ENCODE measurements around the gene IL1RN. TPM values are rescaled to one million over a fixed set of nuclear protein-coding genes. Genes with fewer than 3 reads are reported as not detected.
A peak's percentile ranks its signal among the peaks of the same experiment; 100 is the strongest.

The IL1RN gene
- total and polyA plus RNA-seq, 2 of the 13 experiments (the other 11 are each of a cell fraction or from before 2014, with no cell fraction given), result 21.2 to 101 TPM

DNA sequence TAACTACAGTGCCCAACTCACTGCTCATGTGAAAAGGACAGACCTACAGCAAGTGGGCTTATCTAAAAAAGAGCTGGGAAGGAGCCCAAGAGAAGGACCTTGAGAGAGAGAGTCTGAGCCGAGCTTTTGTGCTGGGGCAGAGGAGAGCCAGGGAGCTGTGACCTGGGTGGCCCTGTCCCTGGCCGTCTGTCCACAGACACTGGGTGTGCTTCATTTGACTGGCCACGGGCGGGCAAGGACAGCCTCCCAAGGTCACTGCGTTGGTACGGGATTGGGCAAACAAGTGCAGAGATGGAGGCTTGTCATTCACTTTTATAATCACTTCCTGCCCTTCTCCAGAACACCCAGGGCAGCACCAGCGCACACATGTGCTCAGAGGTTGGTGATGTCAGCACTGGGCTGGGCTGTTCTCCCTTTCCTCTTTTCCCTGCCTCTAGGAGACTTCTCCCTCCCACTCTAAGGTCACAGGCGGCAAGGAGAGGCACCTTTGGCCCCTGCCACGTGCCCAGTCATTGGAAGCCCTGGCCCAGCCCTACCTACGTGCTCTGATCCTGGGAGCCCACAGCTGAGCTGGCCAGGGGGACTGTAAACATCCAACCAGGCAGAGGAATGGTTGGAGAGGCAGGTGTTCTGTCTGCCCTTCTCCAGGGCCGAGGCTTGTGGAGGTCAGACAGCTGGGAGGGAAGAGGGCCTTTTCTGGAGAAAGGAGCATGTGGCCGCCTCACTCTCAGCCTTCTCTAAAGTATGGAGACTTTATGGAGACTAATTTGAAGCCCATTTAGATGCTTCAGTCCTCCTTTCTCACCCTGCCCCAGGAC, 39.9 kb downstream of the IL1RN start (continued):
- no peak for TF ChIP-seq HNRNPLL (IDR thresholded peaks at IDR 0.05; ENCODE audit: low read depth, low read length, poor library complexity, severe bottlenecking)
- TF ChIP-seq HOXA7 (CRISPR knock-in tag; IDR thresholded peaks at IDR 0.05), result peak; percentile 65; the same call in 1 of the 2 replicates
- peak; percentile 94; the same call in 1 of the 3 replicates for TF ChIP-seq MXI1 (IDR thresholded peaks at IDR 0.05; ENCODE audit: borderline replicate concordance, low read depth, low read length)
- TF ChIP-seq, protein P1, sequence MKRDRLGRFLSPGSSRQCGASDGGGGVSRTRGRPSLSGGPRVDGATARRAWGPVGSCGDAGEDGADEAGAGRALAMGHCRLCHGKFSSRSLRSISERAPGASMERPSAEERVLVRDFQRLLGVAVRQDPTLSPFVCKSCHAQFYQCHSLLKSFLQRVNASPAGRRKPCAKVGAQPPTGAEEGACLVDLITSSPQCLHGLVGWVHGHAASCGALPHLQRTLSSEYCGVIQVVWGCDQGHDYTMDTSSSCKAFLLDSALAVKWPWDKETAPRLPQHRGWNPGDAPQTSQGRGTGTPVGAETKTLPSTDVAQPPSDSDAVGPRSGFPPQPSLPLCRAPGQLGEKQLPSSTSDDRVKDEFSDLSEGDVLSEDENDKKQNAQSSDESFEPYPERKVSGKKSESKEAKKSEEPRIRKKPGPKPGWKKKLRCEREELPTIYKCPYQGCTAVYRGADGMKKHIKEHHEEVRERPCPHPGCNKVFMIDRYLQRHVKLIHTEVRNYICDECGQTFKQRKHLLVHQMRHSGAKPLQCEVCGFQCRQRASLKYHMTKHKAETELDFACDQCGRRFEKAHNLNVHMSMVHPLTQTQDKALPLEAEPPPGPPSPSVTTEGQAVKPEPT (CRISPR knock-in tag; IDR thresholded peaks at IDR 0.05; ENCODE audit: low read depth), result no peak; the same call in none of the 2 replicates
- TF ChIP-seq NONO (IDR thresholded peaks at IDR 0.05), result no peak
- peak; percentile 99 for TF ChIP-seq NONO (CRISPR knock-in tag; conservative IDR thresholded peaks at IDR 0.05)
- TF ChIP-seq ZNF616 (CRISPR knock-in tag; IDR thresholded peaks at IDR 0.05; ENCODE audit: low read depth), result peak; percentile 78; the same call in 1 of the 2 replicates
- TF ChIP-seq, protein P2, sequence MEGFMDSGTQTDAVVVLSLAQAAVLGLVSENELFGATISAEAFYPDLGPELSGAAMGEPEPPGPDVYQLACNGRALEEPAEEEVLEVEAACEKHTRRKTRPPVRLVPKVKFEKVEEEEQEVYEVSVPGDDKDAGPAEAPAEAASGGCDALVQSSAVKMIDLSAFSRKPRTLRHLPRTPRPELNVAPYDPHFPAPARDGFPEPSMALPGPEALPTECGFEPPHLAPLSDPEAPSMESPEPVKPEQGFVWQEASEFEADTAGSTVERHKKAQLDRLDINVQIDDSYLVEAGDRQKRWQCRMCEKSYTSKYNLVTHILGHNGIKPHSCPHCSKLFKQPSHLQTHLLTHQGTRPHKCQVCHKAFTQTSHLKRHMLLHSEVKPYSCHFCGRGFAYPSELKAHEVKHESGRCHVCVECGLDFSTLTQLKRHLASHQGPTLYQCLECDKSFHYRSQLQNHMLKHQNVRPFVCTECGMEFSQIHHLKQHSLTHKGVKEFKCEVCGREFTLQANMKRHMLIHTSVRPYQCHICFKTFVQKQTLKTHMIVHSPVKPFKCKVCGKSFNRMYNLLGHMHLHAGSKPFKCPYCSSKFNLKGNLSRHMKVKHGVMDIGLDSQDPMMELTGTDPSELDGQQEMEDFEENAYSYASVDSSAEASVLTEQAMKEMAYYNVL (CRISPR knock-in tag; IDR thresholded peaks at IDR 0.05; ENCODE audit: borderline replicate concordance), result peak; percentile 95
- no peak for TF ChIP-seq FOXP1 (IDR thresholded peaks at IDR 0.05)
- TF ChIP-seq FOXP1 (CRISPR knock-in tag; IDR thresholded peaks at IDR 0.05), result peak; percentile 91
- TF ChIP-seq IKZF1 (IDR thresholded peaks at IDR 0.05), result no peak
- peak; percentile 84 for TF ChIP-seq GABPB1 (CRISPR knock-in tag; IDR thresholded peaks at IDR 0.05)
- TF ChIP-seq HNRNPK (IDR thresholded peaks at IDR 0.05; ENCODE audit: low read depth, low read length, poor library complexity, severe bottlenecking), result no peak
- TF ChIP-seq HDAC2 (CRISPR knock-in tag; IDR thresholded peaks at IDR 0.05), result peak; percentile 99
- TF ChIP-seq ZNF256 (CRISPR knock-in tag; conservative IDR thresholded peaks at IDR 0.05), result peak; percentile 79; the same call in 1 of the 2 replicates
- no peak; the same call in 1 of the 2 replicates for TF ChIP-seq CCDC6 (CRISPR knock-in tag; IDR thresholded peaks at IDR 0.05)
- TF ChIP-seq, protein P3, sequence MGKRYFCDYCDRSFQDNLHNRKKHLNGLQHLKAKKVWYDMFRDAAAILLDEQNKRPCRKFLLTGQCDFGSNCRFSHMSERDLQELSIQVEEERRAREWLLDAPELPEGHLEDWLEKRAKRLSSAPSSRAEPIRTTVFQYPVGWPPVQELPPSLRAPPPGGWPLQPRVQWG (CRISPR knock-in tag; IDR thresholded peaks at IDR 0.05; ENCODE audit: borderline replicate concordance, low read depth), result no peak
- peak; percentile 91; the same call in 1 of the 2 replicates for TF ChIP-seq MIXL1 (CRISPR knock-in tag; IDR thresholded peaks at IDR 0.05)
- no peak for TF ChIP-seq XBP1 (CRISPR knock-in tag; IDR thresholded peaks at IDR 0.05)
- peak; percentile 94 for TF ChIP-seq ZNF761 (CRISPR knock-in tag; conservative IDR thresholded peaks at IDR 0.05)
- TF ChIP-seq, protein P4, sequence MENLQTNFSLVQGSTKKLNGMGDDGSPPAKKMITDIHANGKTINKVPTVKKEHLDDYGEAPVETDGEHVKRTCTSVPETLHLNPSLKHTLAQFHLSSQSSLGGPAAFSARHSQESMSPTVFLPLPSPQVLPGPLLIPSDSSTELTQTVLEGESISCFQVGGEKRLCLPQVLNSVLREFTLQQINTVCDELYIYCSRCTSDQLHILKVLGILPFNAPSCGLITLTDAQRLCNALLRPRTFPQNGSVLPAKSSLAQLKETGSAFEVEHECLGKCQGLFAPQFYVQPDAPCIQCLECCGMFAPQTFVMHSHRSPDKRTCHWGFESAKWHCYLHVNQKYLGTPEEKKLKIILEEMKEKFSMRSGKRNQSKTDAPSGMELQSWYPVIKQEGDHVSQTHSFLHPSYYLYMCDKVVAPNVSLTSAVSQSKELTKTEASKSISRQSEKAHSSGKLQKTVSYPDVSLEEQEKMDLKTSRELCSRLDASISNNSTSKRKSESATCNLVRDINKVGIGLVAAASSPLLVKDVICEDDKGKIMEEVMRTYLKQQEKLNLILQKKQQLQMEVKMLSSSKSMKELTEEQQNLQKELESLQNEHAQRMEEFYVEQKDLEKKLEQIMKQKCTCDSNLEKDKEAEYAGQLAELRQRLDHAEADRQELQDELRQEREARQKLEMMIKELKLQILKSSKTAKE (CRISPR knock-in tag; IDR thresholded peaks at IDR 0.05; ENCODE audit: borderline replicate concordance), result peak; percentile 98
- 0 out of 2 replicates have a peak, but pooled peaks have one; percentile 79 for TF ChIP-seq ZNF678 (CRISPR knock-in tag; IDR thresholded peaks at IDR 0.05)
- peak; percentile 83 for TF ChIP-seq ISL2 (CRISPR knock-in tag; IDR thresholded peaks at IDR 0.05)
- TF ChIP-seq ZNF775 (CRISPR knock-in tag; IDR thresholded peaks at IDR 0.05; ENCODE audit: borderline replicate concordance), result peak; percentile 98
- no peak; the same call in 1 of the 2 replicates for TF ChIP-seq NFE2L2 (IDR thresholded peaks at IDR 0.05; ENCODE audit: low read length)
